HG03460 (cell line): ENCODE results near the gene SLC15A3.

Experiments used
- ATAC-seq: cut with Tn5 transposase; IDR thresholded peaks from one replicate; pipeline ENCODE4 v1.9.1; 2021; ENCODE audit not compliant: unreplicated experiment

Gene SLC15A3

GRCh38 chr11:60931917-60932316 lies 20.1 kb downstream of the SLC15A3 start:
- no peak for ATAC-seq

GRCh38 chr11:60930394-60930793 lies 21.6 kb downstream of the SLC15A3 start:
- no peak for ATAC-seq

GRCh38 chr11:60929764-60930163 lies 22.2 kb downstream of the SLC15A3 start:
- ATAC-seq: no peak

GRCh38 chr11:60928563-60929001 lies 23.4 kb downstream of the SLC15A3 start:
- no peak for ATAC-seq

GRCh38 chr11:60927600-60927999 lies 24.4 kb downstream of the SLC15A3 start:
- no peak for ATAC-seq

GRCh38 chr11:60927061-60927592 lies 24.8 kb downstream of the SLC15A3 start:
- ATAC-seq: no peak

- no peak for ATAC-seq
Measured at GRCh38 chr11:60926500-60926899, 25.5 kb downstream of the SLC15A3 start.

GRCh38 chr11:60925868-60926267 lies 26.1 kb downstream of the SLC15A3 start:
- no peak for ATAC-seq

- ATAC-seq: no peak
Measured at GRCh38 chr11:60924906-60925853, 26.8 kb downstream of the SLC15A3 start.

- no peak for ATAC-seq
Measured at GRCh38 chr11:60924110-60924905, 27.7 kb downstream of the SLC15A3 start, which contains the start of gene TMEM132A. Gene TMEM132A, plus strand, starts transcription at chr11:60924460. Its CDS starts 174 bp downstream, at chr11:60924634.

GRCh38 chr11:60923800-60924109 lies 28.2 kb downstream of the SLC15A3 start:
- ATAC-seq: no peak

GRCh38 chr11:60923326-60923725 lies 28.6 kb downstream of the SLC15A3 start:
- ATAC-seq: no peak

GRCh38 chr11:60922906-60923305 lies 29.1 kb downstream of the SLC15A3 start:
- no peak for ATAC-seq

GRCh38 chr11:60921777-60922335 lies 30.1 kb downstream of the SLC15A3 start:
- no peak for ATAC-seq

GRCh38 chr11:60921259-60921658 lies 30.7 kb downstream of the SLC15A3 start:
- no peak for ATAC-seq

- ATAC-seq: no peak
Measured at GRCh38 chr11:60919956-60920355, 32.0 kb downstream of the SLC15A3 start.

- no peak for ATAC-seq
Measured at GRCh38 chr11:60919320-60919719, 32.7 kb downstream of the SLC15A3 start.

GRCh38 chr11:60918939-60919265 lies 33.1 kb downstream of the SLC15A3 start:
- no peak for ATAC-seq

GRCh38 chr11:60918251-60918938 lies 33.6 kb downstream of the SLC15A3 start:
- no peak for ATAC-seq

GRCh38 chr11:60917267-60917666 lies 34.7 kb downstream of the SLC15A3 start:
- no peak for ATAC-seq

GRCh38 chr11:60916669-60917206 lies 35.2 kb downstream of the SLC15A3 start:
- ATAC-seq: no peak
